Tongue (tissue), 1 donor: Measurements from ENCODE around the gene CHPF2. TPM values are rescaled to one million over a fixed set of nuclear protein-coding genes. Genes with fewer than 3 reads are reported as not detected.

ENCODE experiments used
- total RNA-seq: library from RNA; depleted of rRNA; stranded (reverse); fragments of >200 nt; gene quantifications from one replicate; pipeline ENCODE4 v1.2.3, GENCODE V29; 2014

CHPF2 gene
- total RNA-seq, 1 donor from 2014 or later = 29.2 TPM

Other genes with a start within 250 kb of the CHPF2 start
- 7.0 TPM for gene NOS3, start 241.5 kb upstream of the CHPF2 start, total RNA-seq
- gene ATG9B, start 208.0 kb upstream of the CHPF2 start, total RNA-seq = 25.8 TPM
- gene ABCB8, start 204.0 kb upstream of the CHPF2 start, total RNA-seq = 28.6 TPM
- gene ASIC3, start 184.0 kb upstream of the CHPF2 start, total RNA-seq = 0.51 TPM
- gene CDK5, start 174.6 kb upstream of the CHPF2 start, total RNA-seq = 6.8 TPM
- gene SLC4A2, start 172.9 kb upstream of the CHPF2 start, total RNA-seq = 52.6 TPM
- 95.2 TPM for gene FASTK, start 151.7 kb upstream of the CHPF2 start, total RNA-seq
- 18.0 TPM for gene TMUB1, start 149.0 kb upstream of the CHPF2 start, total RNA-seq
- gene AGAP3, start 146.0 kb upstream of the CHPF2 start, total RNA-seq = 31.4 TPM
- not detected for gene GBX1, start 64.8 kb upstream of the CHPF2 start, total RNA-seq
- gene ASB10, start 45.2 kb upstream of the CHPF2 start, total RNA-seq = 4.9 TPM
- gene H2BK1, start 22.0 kb upstream of the CHPF2 start, total RNA-seq = not detected
- 36.9 TPM for gene ABCF2, start 5.3 kb upstream of the CHPF2 start, total RNA-seq
- gene SMARCD3, start 16.2 kb downstream of the CHPF2 start, total RNA-seq = 72.5 TPM
- gene NUB1, start 109.3 kb downstream of the CHPF2 start, total RNA-seq = 27.8 TPM
- gene WDR86, start 177.6 kb downstream of the CHPF2 start, total RNA-seq = 13.1 TPM
- gene CRYGN, start 207.7 kb downstream of the CHPF2 start, total RNA-seq = not detected